GM12874 (cell line): ENCODE data around the gene YY1.
A peak's percentile ranks its signal among the peaks of the same experiment; 100 is the strongest.

Experiments
- CTCF ChIP-seq: IDR thresholded peaks from 2 replicates; pipeline ENCODE4 v1.5.1; 2011; ENCODE audit warnings: low read depth, mild to moderate bottlenecking, control low read depth, low read length, moderate library complexity; ENCODE audit not compliant: insufficient read depth

The YY1 gene

GRCh38 chr14:100243020-100243419 lies 4.1 kb downstream of the YY1 start:
- no peak for TF ChIP-seq CTCF

- peak; percentile 30; the same call in 1 of the 2 replicates for TF ChIP-seq CTCF
These were observed 8.0 kb downstream of the YY1 start for GRCh38 chr14:100246809-100247428.

- no peak for TF ChIP-seq CTCF
These were observed 12.0 kb downstream of the YY1 start for GRCh38 chr14:100250732-100251465.

GRCh38 chr14:100252684-100253083 lies 13.7 kb downstream of the YY1 start:
- no peak for TF ChIP-seq CTCF

- no peak for TF ChIP-seq CTCF
These were observed 17.5 kb downstream of the YY1 start for GRCh38 chr14:100256339-100256895.

GRCh38 chr14:100261621-100262020 lies 22.7 kb downstream of the YY1 start:
- no peak for TF ChIP-seq CTCF

GRCh38 chr14:100262545-100262944 lies 23.6 kb downstream of the YY1 start:
- TF ChIP-seq CTCF: no peak
